T-helper 1 cell treated with Interleukin-12 subunit alpha and Interleukin-12 subunit beta and Interleukin-4 antibody, amounts not matched to agents 30 μg/mL and 1 μg/mL, for 36 hours (primary cell): ENCODE data around the gene TMEM106A.
A peak's percentile ranks its signal among the peaks of the same experiment; 100 is the strongest.
"Not testable (repeated sequence)": the region's sequence is repeated elsewhere in the genome, so short reads cannot be mapped to it uniquely, and the experiment has no call there.

Experiments used
- H3K27ac Mint-ChIP-seq: one replicate; pipeline ENCODE4 v1.8.0; 2021; ENCODE audit warnings: mild to moderate bottlenecking, mixed read lengths
- H3K27me3 Mint-ChIP-seq: one replicate; pipeline ENCODE4 v1.8.0; 2021; ENCODE audit warnings: low read depth, mixed read lengths
- H3K36me3 Mint-ChIP-seq: one replicate; pipeline ENCODE4 v1.8.0; 2021; ENCODE audit warnings: low read depth, mixed read lengths
- H3K4me1 Mint-ChIP-seq: one replicate; pipeline ENCODE4 v1.8.0; 2021; ENCODE audit warnings: low read depth, mixed read lengths
- H3K4me3 Mint-ChIP-seq: one replicate; pipeline ENCODE4 v1.8.0; 2021; ENCODE audit warnings: mild to moderate bottlenecking, moderate library complexity, mixed read lengths
- H3K9me3 Mint-ChIP-seq: one replicate; pipeline ENCODE4 v1.8.0; 2021; ENCODE audit warnings: mixed read lengths

Gene TMEM106A

GRCh38 chr17:43211480-43212402, at the start of gene TMEM106A:
Gene TMEM106A, plus strand, starts transcription at chr17:43211875. Its CDS starts 1,167 bp downstream, at chr17:43213042.
- H3K9me3 Mint-ChIP-seq: no peaks in the 10 kb centered on the region

GRCh38 chr17:43165971-43166370, 45.7 kb upstream of the TMEM106A start:
- not testable (repeated sequence) for H3K4me3 Mint-ChIP-seq, H3K4me1 Mint-ChIP-seq, H3K27me3 Mint-ChIP-seq, H3K9me3 Mint-ChIP-seq, H3K27ac Mint-ChIP-seq, H3K36me3 Mint-ChIP-seq

More at GRCh38 chr17:43211480-43212402, at the start of gene TMEM106A:
- Mint-ChIP-seq H3K27ac (peak within 1 kb of the TSS; percentile 95), H3K36me3 (peaks cover 34% of the 10 kb centered on the region), H3K4me3 (peak within 1 kb of the TSS; percentile 99), H3K27me3 (no peaks in the 10 kb centered on the region), H3K4me1 (peaks cover 36% of the 10 kb centered on the region)

GRCh38 chr17:43169561-43170139, 42.0 kb upstream of the TMEM106A start:
- Mint-ChIP-seq H3K4me1 (peaks cover 20% of the 10 kb centered on the region), H3K9me3 (no peaks in the 10 kb centered on the region), H3K36me3 (peaks cover 10% of the 10 kb centered on the region), H3K27me3 (no peaks in the 10 kb centered on the region), H3K4me3 (no peak overlapping the region), H3K27ac (no peak overlapping the region)

GRCh38 chr17:43170140-43170765, 41.4 kb upstream of the TMEM106A start:
- Mint-ChIP-seq H3K4me3 (no peak overlapping the region), H3K27me3 (no peaks in the 10 kb centered on the region), H3K36me3 (peaks cover 11% of the 10 kb centered on the region), H3K4me1 (peaks cover 22% of the 10 kb centered on the region), H3K27ac (no peak overlapping the region), H3K9me3 (no peaks in the 10 kb centered on the region)

GRCh38 chr17:43170766-43171585, 40.7 kb upstream of the TMEM106A start, which contains the start of gene NBR1:
Gene NBR1, plus strand, starts transcription at chr17:43171214. Its CDS starts 4,586 bp downstream, at chr17:43175800.
- Mint-ChIP-seq H3K9me3 (no peaks in the 10 kb centered on the region), H3K36me3 (peaks cover 16% of the 10 kb centered on the region), H3K27me3 (no peaks in the 10 kb centered on the region), H3K4me1 (peaks cover 28% of the 10 kb centered on the region), H3K4me3 (no peak within 1 kb of the TSS), H3K27ac (no peak within 1 kb of the TSS)

GRCh38 chr17:43171586-43172487, 39.8 kb upstream of the TMEM106A start:
- no peak overlapping the region for H3K27ac Mint-ChIP-seq
- no peaks in the 10 kb centered on the region for H3K9me3 Mint-ChIP-seq
- no peak overlapping the region for H3K4me3 Mint-ChIP-seq
- H3K36me3 Mint-ChIP-seq: peaks cover 15% of the 10 kb centered on the region
- peaks cover 31% of the 10 kb centered on the region for H3K4me1 Mint-ChIP-seq
- H3K27me3 Mint-ChIP-seq: no peaks in the 10 kb centered on the region

- Mint-ChIP-seq H3K27ac (peak overlapping the region; percentile 66), H3K4me3 (peak overlapping the region; percentile 8), H3K4me1 (peaks cover 33% of the 10 kb centered on the region), H3K27me3 (no peaks in the 10 kb centered on the region), H3K9me3 (no peaks in the 10 kb centered on the region), H3K36me3 (peaks cover 23% of the 10 kb centered on the region)
These were observed 36.2 kb upstream of the TMEM106A start for GRCh38 chr17:43175213-43176118.

GRCh38 chr17:43176119-43176570, 35.5 kb upstream of the TMEM106A start:
- H3K9me3 Mint-ChIP-seq: no peaks in the 10 kb centered on the region
- peaks cover 23% of the 10 kb centered on the region for H3K36me3 Mint-ChIP-seq
- H3K4me1 Mint-ChIP-seq: peaks cover 33% of the 10 kb centered on the region
- no peaks in the 10 kb centered on the region for H3K27me3 Mint-ChIP-seq
- peak overlapping the region; percentile 36 for H3K4me3 Mint-ChIP-seq
- H3K27ac Mint-ChIP-seq: peak overlapping the region; percentile 82

GRCh38 chr17:43183921-43184320, 27.8 kb upstream of the TMEM106A start:
- Mint-ChIP-seq H3K4me1 (no peaks in the 10 kb centered on the region), H3K27ac (no peak overlapping the region), H3K36me3 (peaks cover 13% of the 10 kb centered on the region), H3K27me3 (no peaks in the 10 kb centered on the region), H3K9me3 (no peaks in the 10 kb centered on the region), H3K4me3 (no peak overlapping the region)

- not testable (repeated sequence) for H3K4me1 Mint-ChIP-seq, H3K27ac Mint-ChIP-seq, H3K9me3 Mint-ChIP-seq, H3K4me3 Mint-ChIP-seq, H3K27me3 Mint-ChIP-seq
- H3K36me3 Mint-ChIP-seq: peaks cover 35% of the 10 kb centered on the region
These were observed 25.0 kb upstream of the TMEM106A start for GRCh38 chr17:43186656-43187055.

GRCh38 chr17:43193251-43193650, 18.4 kb upstream of the TMEM106A start:
- Mint-ChIP-seq H3K27ac (no peak overlapping the region), H3K36me3 (peaks cover 64% of the 10 kb centered on the region), H3K4me1 (no peaks in the 10 kb centered on the region), H3K4me3 (no peak overlapping the region), H3K9me3 (no peaks in the 10 kb centered on the region), H3K27me3 (no peaks in the 10 kb centered on the region)

- Mint-ChIP-seq H3K27me3 (no peaks in the 10 kb centered on the region), H3K9me3 (no peaks in the 10 kb centered on the region), H3K4me3 (no peak overlapping the region), H3K4me1 (peaks cover 2% of the 10 kb centered on the region), H3K27ac (no peak overlapping the region), H3K36me3 (peaks cover 60% of the 10 kb centered on the region)
These were observed 12.0 kb upstream of the TMEM106A start for GRCh38 chr17:43199633-43200032.
